Suprapubic skin (tissue), 4 donors: ENCODE data around the gene SPNS1. TPM values are rescaled to one million over a fixed set of nuclear protein-coding genes. Genes with fewer than 3 reads are reported as not detected.

Source experiments
- DNase-seq, 2 donors: peaks; one replicate each; pipeline ENCODE4 v3.0.0-alpha.2; 2019; ENCODE audit warnings: low spot score in 2 of 2
- H3K27ac ChIP-seq: fragments of 200-600 bp; sonication (generic); one replicate; pipeline ENCODE4 v1.5.1; 2019
- H3K27me3 ChIP-seq: fragments of 200-600 bp; sonication (generic); one replicate; pipeline ENCODE4 v1.5.1; 2019
- H3K36me3 ChIP-seq: fragments of 200-600 bp; sonication (generic); one replicate; pipeline ENCODE4 v1.5.1; 2019
- H3K4me1 ChIP-seq: fragments of 200-600 bp; sonication (generic); one replicate; pipeline ENCODE4 v1.5.1; 2019
- H3K4me3 ChIP-seq: fragments of 200-600 bp; sonication (generic); one replicate; pipeline ENCODE4 v1.5.1; 2019; ENCODE audit warnings: mild to moderate bottlenecking
- H3K9me3 ChIP-seq: fragments of 200-600 bp; sonication (generic); one replicate; pipeline ENCODE4 v1.5.1; 2019
- CTCF ChIP-seq, 2 donors: fragments of 200-600 bp in 1 of 2; fragments of 450-650 bp in 1 of 2; sonication (generic) in 1 of 2; IDR thresholded peaks; one replicate each; pipeline ENCODE4 v1.5.1; 2016 to 2019; ENCODE audit warnings: antibody characterized with exemption in 2 of 2, mild to moderate bottlenecking in 1 of 2, moderate library complexity in 1 of 2
- EP300 ChIP-seq: sonication (generic); formaldehyde crosslinking; IDR thresholded peaks from one replicate; pipeline ENCODE4 v1.6.1; 2017; ENCODE audit warnings: antibody characterized with exemption
- POLR2A ChIP-seq, 2 donors: fragments of 450-650 bp; IDR thresholded peaks; one replicate each; pipeline ENCODE4 v1.6.1; 2017; ENCODE audit warnings: antibody characterized with exemption in 2 of 2, mild to moderate bottlenecking in 2 of 2, moderate library complexity in 2 of 2
- POLR2AphosphoS5 ChIP-seq, 3 donors: sonication (generic); formaldehyde crosslinking; IDR thresholded peaks; one replicate each; pipeline ENCODE4 v1.6.1; 2017; ENCODE audit warnings: antibody characterized with exemption in 3 of 3
- WGBS: methylation state at CpG from one replicate; pipeline ENCODE4 v1.1.5; 2018; 5-methylcytosine and 5-hydroxymethylcytosine counted together
- total RNA-seq, 4 donors: library from RNA; depleted of rRNA; stranded (reverse); fragments of >200 nt; gene quantifications; one replicate each; pipeline ENCODE4 v1.1.0, GENCODE V29; 2016

Gene SPNS1
- total RNA-seq, 4 donors from 2014 or later, result 26.0 to 42.8 (median 32.7) TPM

- WGBS, result 84% methylated on average over 7 of the region's 8 CpGs
Measured at GRCh38 chr16:29030086-29030840, 55.7 kb downstream of the SPNS1 start.

More at GRCh38 chr16:29030086-29030840, 55.7 kb downstream of the SPNS1 start:
- peaks cover 5% of the 10 kb centered on the region for H3K4me1 ChIP-seq
- H3K9me3 ChIP-seq, result no peaks in the 10 kb centered on the region
- TF ChIP-seq POLR2AphosphoS5 (IDR thresholded peaks at IDR 0.05) (no peak), POLR2A (IDR thresholded peaks at IDR 0.05) (no peak), CTCF (IDR thresholded peaks at IDR 0.05) (no peak), EP300 (no peak)
- no peaks in the 10 kb centered on the region for H3K36me3 ChIP-seq
- H3K4me3 ChIP-seq, result no peak overlapping the region
- DNase-seq, result peak in 1 of 2 donors; percentile 15
- no peak overlapping the region for H3K27ac ChIP-seq
- no peaks in the 10 kb centered on the region for H3K27me3 ChIP-seq

Other genes starting within 250 kb of the SPNS1 start
- gene NPIPB9, start 223.0 kb upstream of the SPNS1 start, total RNA-seq, result 1 to 10 TPM; 3.3 to 9.5 (median 6.1) TPM
- 100 to 1,000 TPM in 3 of 4 donors, 10 to 100 TPM in 1; 88.5 to 236 (median 148) TPM for gene ATXN2L, start 151.8 kb upstream of the SPNS1 start, total RNA-seq
- gene TUFM, start 128.4 kb upstream of the SPNS1 start, total RNA-seq, result 100 to 1,000 TPM in 3 of 4 donors, 10 to 100 TPM in 1; 83.0 to 121 (median 107) TPM
- gene SH2B1, start 110.9 kb upstream of the SPNS1 start, total RNA-seq, result 10 to 100 TPM; 27.9 to 47.9 (median 37.3) TPM
- under 1 TPM in 2 of 4 donors, not detected in 2; 0.34 to 0.72 TPM for gene ATP2A1, start 96.3 kb upstream of the SPNS1 start, total RNA-seq
- gene RABEP2, start 49.5 kb upstream of the SPNS1 start, total RNA-seq, result 100 to 1,000 TPM in 1 of 4 donors, 10 to 100 TPM in 3; 66.7 to 108 (median 81.5) TPM
- gene CD19, start 42.8 kb upstream of the SPNS1 start, total RNA-seq, result 1 to 10 TPM in 1 of 4 donors, under 1 TPM in 1, not detected in 2; 0.47 to 2.0 TPM
- 10 to 100 TPM; 26.4 to 65.3 (median 35.1) TPM for gene NFATC2IP, start 23.8 kb upstream of the SPNS1 start, total RNA-seq
- gene LAT, start 10.3 kb downstream of the SPNS1 start, total RNA-seq, result 10 to 100 TPM in 2 of 4 donors, 1 to 10 TPM in 2; 1.3 to 17.9 (median 9.9) TPM